Mucosa of rectum (tissue), 2 donors: ENCODE results near the gene CLK4.

Experiments
- H3K27ac ChIP-seq, 2 donors: one replicate each; pipeline ENCODE4 v1.7.0; 2013; ENCODE audit warnings: inconsistent platforms in 2 of 2, low read depth in 2 of 2, low read length in 2 of 2
- H3K27me3 ChIP-seq, 2 donors: one replicate each; pipeline ENCODE4 v1.7.0; 2013; ENCODE audit warnings: low read length in 2 of 2; ENCODE audit not compliant: control insufficient read depth in 2 of 2, insufficient read depth in 2 of 2
- H3K36me3 ChIP-seq, 2 donors: one replicate each; pipeline ENCODE4 v1.7.0; 2013; ENCODE audit warnings: low read length in 2 of 2; ENCODE audit not compliant: control insufficient read depth in 2 of 2, insufficient read depth in 2 of 2
- H3K4me1 ChIP-seq, 2 donors: one replicate each; pipeline ENCODE4 v1.7.0; 2013; ENCODE audit warnings: low read length in 2 of 2, mild to moderate bottlenecking in 1 of 2; ENCODE audit not compliant: control insufficient read depth in 2 of 2, insufficient read depth in 2 of 2
- H3K4me3 ChIP-seq, 2 donors: one replicate each; pipeline ENCODE4 v1.7.0; 2013; ENCODE audit warnings: low read length in 2 of 2
- H3K9ac ChIP-seq, 2 donors: one replicate each; pipeline ENCODE4 v1.7.0; 2013; ENCODE audit warnings: low read length in 2 of 2, low read depth in 1 of 2, mild to moderate bottlenecking in 1 of 2
- H3K9me3 ChIP-seq, 2 donors: one replicate each; pipeline ENCODE4 v1.7.0; 2013; ENCODE audit warnings: low read length in 2 of 2; ENCODE audit not compliant: control insufficient read depth in 2 of 2
- donor health status: healthy.
- donor health status: Normal muscosa, but diverticular disease.

CLK4 gene

GRCh38 chr5:178577944-178578343, 48.9 kb downstream of the CLK4 start:
- Histone ChIP-seq H3K9ac (no peak overlapping the region), H3K4me1 (no peaks in the 10 kb centered on the region), H3K36me3 (no peaks in the 10 kb centered on the region), H3K9me3 (no peaks in the 10 kb centered on the region), H3K27ac (no peak overlapping the region), H3K4me3 (no peak overlapping the region), H3K27me3 (peaks cover 0 to 3% of the 10 kb centered on the region in 2 donors)

- H3K9ac ChIP-seq, result no peak overlapping the region
- peaks cover 0 to 3% of the 10 kb centered on the region in 2 donors for H3K27me3 ChIP-seq
- no peaks in the 10 kb centered on the region for H3K36me3 ChIP-seq
- no peak overlapping the region for H3K4me3 ChIP-seq
- H3K9me3 ChIP-seq, result no peaks in the 10 kb centered on the region
- H3K27ac ChIP-seq, result no peak overlapping the region
- no peaks in the 10 kb centered on the region for H3K4me1 ChIP-seq
Measured at GRCh38 chr5:178577376-178577839, 49.4 kb downstream of the CLK4 start.

DNA sequence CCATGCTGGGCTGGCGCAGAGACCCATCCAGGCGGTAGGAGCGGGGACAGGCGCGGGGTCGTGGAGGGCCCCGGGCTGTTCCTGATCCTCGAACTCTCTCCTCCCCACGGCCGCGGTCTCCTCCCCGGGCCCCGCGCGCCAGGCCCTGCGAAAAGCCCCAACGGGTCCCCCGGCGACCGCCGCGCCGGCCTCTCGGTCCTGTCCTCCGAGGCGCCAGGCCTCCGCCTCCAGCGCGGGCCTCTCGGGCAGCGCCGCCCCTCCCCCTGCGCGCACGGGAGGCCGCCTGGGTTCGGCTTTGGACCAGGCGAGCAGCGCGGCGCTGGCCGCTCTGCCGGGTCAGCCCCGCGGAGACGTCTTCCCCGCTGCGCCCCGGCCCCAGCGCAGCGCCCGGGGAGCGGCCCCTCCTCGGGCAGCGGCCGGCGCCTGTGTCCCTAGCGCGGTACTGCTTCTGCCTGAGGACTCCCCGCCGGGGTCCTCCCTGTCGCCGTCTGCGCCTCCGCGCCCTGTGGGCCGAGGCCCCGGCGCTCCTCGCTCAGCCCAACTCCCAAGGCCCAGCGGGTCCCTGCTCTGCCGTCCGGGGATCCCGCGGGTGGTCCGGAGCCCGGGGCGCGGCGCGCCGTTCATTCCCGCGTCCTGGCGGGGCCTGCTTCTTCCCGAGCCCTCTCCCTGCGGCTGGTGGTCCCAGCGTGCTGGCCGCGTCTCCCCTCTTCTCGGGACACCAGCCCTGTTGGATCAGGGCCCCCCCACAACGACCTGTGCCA, 50.1 kb downstream of the CLK4 start:
- H3K4me1 ChIP-seq, result no peaks in the 10 kb centered on the region
- no peaks in the 10 kb centered on the region for H3K9me3 ChIP-seq
- peaks cover 0 to 3% of the 10 kb centered on the region in 2 donors for H3K27me3 ChIP-seq
- no peak overlapping the region for H3K27ac ChIP-seq
- no peak overlapping the region for H3K4me3 ChIP-seq
- no peaks in the 10 kb centered on the region for H3K36me3 ChIP-seq
- H3K9ac ChIP-seq, result no peak overlapping the region

- Histone ChIP-seq H3K9ac (no peak overlapping the region), H3K27me3 (peaks cover 0 to 3% of the 10 kb centered on the region in 2 donors), H3K27ac (no peak overlapping the region)
Measured at GRCh38 chr5:178573216-178573615, 53.6 kb downstream of the CLK4 start.

GRCh38 chr5:178572617-178573016, 54.2 kb downstream of the CLK4 start:
- H3K4me3 ChIP-seq, result no peak overlapping the region
- no peaks in the 10 kb centered on the region for H3K36me3 ChIP-seq
- no peaks in the 10 kb centered on the region for H3K4me1 ChIP-seq
- H3K27me3 ChIP-seq, result no peaks in the 10 kb centered on the region
- no peak overlapping the region for H3K27ac ChIP-seq
- H3K9me3 ChIP-seq, result no peaks in the 10 kb centered on the region
- no peak overlapping the region for H3K9ac ChIP-seq

More at GRCh38 chr5:178573216-178573615, 53.6 kb downstream of the CLK4 start:
- no peaks in the 10 kb centered on the region for H3K4me1 ChIP-seq
- no peak overlapping the region for H3K4me3 ChIP-seq
- no peaks in the 10 kb centered on the region for H3K9me3 ChIP-seq
- no peaks in the 10 kb centered on the region for H3K36me3 ChIP-seq

DNA sequence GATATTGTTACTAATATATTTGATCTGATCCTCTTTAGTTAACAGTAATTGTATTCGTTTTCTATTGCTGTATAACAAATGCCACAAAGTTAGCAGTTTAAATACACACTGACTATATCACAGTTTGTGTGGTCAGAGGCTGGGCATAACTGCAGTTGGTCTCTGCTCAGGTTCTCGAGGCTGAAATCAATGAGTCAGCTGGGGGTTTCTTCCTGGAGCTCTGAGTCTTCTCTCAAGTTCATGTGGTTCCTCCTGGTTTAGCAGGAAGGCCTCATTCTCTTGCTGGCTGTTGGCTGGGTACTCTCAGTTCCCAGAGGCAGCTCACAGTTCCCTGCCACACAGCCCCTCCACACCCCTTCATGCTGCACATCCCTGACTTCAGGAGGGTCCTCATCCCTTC, 57.4 kb downstream of the CLK4 start:
- no peak overlapping the region for H3K27ac ChIP-seq
- no peak overlapping the region for H3K4me3 ChIP-seq
- no peak overlapping the region for H3K9ac ChIP-seq
- no peaks in the 10 kb centered on the region for H3K36me3 ChIP-seq
- no peaks in the 10 kb centered on the region for H3K9me3 ChIP-seq
- no peaks in the 10 kb centered on the region for H3K4me1 ChIP-seq
- H3K27me3 ChIP-seq, result no peaks in the 10 kb centered on the region

DNA sequence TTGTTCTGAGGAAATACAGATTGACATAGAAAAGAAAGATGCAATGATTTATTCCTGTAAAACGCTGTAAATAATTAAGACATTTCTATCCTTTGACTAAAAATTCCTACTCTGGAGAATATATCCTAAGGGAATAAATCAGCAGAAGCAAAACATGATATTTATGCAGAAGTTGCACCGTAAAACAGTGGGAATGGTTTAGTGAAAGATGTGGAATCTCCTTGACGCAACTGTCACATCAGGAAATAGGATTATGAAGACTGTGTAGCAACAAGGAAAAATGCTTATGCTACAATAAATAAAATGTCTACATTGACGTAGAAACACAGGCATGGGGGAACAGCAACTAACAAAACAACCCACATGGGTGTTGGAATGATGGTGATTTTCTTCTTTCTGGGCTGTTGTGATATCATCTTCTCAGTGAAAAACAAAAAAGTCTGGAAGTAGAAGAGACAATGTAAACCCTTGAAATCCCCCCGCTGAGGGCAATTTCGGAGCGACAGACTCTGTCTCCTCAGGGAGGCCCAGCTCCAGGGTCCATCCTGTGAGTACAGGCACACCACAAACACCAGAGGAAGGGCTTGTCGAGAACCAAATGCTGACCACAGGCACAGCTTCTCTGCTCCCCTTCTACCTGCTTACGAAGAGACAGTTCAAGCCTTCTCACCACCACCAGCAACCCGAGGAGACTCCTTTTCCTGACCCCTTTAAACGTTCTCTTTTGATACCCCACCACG, 61.9 kb downstream of the CLK4 start:
- Histone ChIP-seq H3K36me3 (no peaks in the 10 kb centered on the region), H3K4me1 (no peaks in the 10 kb centered on the region), H3K27me3 (no peaks in the 10 kb centered on the region), H3K4me3 (no peak overlapping the region), H3K27ac (no peak overlapping the region), H3K9ac (no peak overlapping the region), H3K9me3 (no peaks in the 10 kb centered on the region)

- H3K4me1 ChIP-seq, result no peaks in the 10 kb centered on the region
- H3K9me3 ChIP-seq, result no peaks in the 10 kb centered on the region
- H3K36me3 ChIP-seq, result no peaks in the 10 kb centered on the region
- H3K27me3 ChIP-seq, result no peaks in the 10 kb centered on the region
- H3K9ac ChIP-seq, result no peak overlapping the region
- no peak overlapping the region for H3K4me3 ChIP-seq
- H3K27ac ChIP-seq, result no peak overlapping the region
Measured at GRCh38 chr5:178564397-178564796, 62.5 kb downstream of the CLK4 start.

DNA sequence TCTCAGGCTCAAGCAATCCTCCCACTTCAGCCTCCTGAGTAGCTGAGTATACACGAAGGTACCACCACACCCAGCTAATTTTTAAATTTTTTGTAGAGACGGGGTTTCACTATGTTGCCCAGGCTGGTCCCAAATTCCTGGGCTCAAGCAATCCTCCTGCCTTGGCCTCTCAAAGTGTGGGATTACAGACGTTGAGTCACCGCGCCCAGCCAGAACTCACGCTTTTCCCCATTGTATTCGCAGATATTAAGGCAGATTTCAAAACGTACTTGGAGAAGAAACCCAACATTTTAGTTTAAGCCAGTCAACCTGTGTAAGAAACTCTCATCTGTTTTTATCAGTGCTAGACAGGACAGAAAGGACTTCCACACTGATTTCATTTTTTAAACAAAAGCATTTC, 63.2 kb downstream of the CLK4 start:
- Histone ChIP-seq H3K27me3 (no peaks in the 10 kb centered on the region), H3K27ac (no peak overlapping the region), H3K36me3 (no peaks in the 10 kb centered on the region)

GRCh38 chr5:178561746-178562264, 65.0 kb downstream of the CLK4 start:
- Histone ChIP-seq H3K27ac (no peak overlapping the region), H3K9ac (no peak overlapping the region), H3K9me3 (no peaks in the 10 kb centered on the region), H3K36me3 (no peaks in the 10 kb centered on the region), H3K4me3 (no peak overlapping the region), H3K4me1 (no peaks in the 10 kb centered on the region), H3K27me3 (no peaks in the 10 kb centered on the region)

More for the DNA sequence above, 63.2 kb downstream of the CLK4 start:
- H3K4me3 ChIP-seq, result no peak overlapping the region
- no peak overlapping the region for H3K9ac ChIP-seq
- H3K9me3 ChIP-seq, result no peaks in the 10 kb centered on the region
- H3K4me1 ChIP-seq, result no peaks in the 10 kb centered on the region
